Stimulated activated naive CD4-positive, alpha-beta T cell (primary cell): ENCODE measurements around the gene SLC25A13.
A peak's percentile ranks its signal among the peaks of the same experiment; 100 is the strongest.

Experiments
- DNase-seq, 6 experiments: peaks; one replicate each; lab custom pipeline; 2025; lab: John Stamatoyannopoulos, UW

SLC25A13 gene

GRCh38 chr7:96243241-96243640 is 78.7 kb downstream of the SLC25A13 start:
- DNase-seq, result no peak

DNA sequence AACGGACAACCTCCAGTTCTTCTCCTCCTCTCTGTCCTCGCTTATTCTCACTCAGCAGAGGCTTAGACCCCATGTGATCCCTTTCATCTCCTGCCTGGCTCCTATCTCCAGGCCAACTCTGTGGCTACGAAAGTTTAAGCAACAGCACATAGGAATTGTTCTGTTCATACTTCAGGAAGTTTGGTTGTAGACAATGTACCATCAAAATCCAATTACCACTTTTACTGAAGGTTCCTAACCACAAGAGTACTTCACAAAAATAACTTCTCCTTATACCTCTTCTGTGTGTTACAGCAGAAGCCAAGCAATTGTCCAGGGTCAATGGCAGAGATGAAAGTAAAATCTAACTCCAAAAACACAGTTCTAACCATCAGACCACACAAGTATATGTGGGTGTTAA is 80.0 kb downstream of the SLC25A13 start:
- DNase-seq, result no peak

GRCh38 chr7:96238976-96239766 is 82.7 kb downstream of the SLC25A13 start:
- DNase-seq, result no peak

GRCh38 chr7:96238474-96238873 is 83.4 kb downstream of the SLC25A13 start:
- no peak for DNase-seq

- DNase-seq, result no peak
Measured at GRCh38 chr7:96237040-96237439, 84.9 kb downstream of the SLC25A13 start.

DNA sequence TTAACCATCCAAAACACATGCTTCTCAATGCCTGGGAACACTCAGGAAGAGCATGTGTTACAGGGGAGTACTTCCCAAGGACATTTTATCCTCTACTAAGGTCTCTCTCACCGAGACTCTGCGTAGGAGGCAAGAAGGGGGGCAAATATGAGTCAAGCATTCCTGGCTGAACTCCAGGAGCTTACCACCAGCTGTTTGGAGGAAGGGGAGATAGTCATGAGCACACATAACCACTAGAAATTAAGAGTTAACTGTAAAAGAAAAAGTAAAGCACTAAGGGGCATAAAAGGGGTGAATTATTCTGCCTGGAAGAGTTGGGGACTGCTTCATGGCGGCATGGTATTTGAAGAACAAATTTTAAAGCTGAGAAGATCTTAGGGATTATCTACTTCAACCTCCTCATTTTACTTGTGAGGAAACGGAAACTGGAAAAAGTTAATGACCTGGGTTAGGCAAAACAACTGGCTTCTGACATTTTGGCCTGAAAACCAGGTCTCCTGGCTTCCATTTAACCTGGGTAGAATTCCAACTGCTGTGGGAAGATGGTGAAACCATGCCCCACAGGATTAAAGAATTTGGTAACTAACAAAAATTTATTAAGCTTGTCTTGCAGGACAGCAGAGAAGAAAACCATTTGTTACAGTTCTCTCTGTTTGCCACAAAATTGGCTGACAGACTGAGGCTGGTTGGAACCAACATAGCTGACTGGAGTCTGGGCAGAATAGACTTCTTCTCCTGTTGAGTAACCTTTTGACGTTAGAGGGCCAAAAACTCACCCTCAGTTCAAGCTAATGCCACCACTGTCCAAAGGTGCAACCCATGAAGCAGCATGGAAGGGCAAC is 85.5 kb downstream of the SLC25A13 start:
- DNase-seq, result no peak

- no peak for DNase-seq
Measured at GRCh38 chr7:96235281-96235680, 86.6 kb downstream of the SLC25A13 start.

GRCh38 chr7:96233528-96234154 is 88.3 kb downstream of the SLC25A13 start:
- no peak for DNase-seq

- no peak for DNase-seq
Measured at GRCh38 chr7:96233084-96233483, 88.8 kb downstream of the SLC25A13 start.

DNA sequence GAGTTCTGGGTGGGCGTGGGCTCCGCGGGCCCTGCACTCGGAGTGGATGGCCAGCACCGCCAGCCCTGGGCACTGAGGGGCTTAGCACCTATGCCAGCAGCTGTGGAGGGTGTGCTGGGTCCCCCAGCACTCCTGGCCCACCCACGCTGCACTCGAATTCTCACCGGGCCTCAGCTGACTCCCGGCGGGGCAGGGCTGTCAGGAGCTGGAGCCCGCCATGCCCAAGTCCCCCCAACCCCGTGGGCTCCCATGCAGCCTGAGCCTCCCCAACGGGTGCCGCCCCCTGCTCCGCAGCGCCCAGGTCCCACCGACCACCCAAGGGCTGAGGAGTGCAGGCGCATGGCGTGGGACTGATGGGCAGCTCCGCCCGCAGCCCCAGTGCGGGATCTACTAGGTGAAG is 93.1 kb downstream of the SLC25A13 start:
- no peak for DNase-seq

GRCh38 chr7:96225251-96225650 is 96.6 kb downstream of the SLC25A13 start:
- DNase-seq, result no peak

- peak in 2 of 6 experiments; percentile 3 to 9 for DNase-seq
Measured at GRCh38 chr7:96224685-96225084, 97.2 kb downstream of the SLC25A13 start.

DNA sequence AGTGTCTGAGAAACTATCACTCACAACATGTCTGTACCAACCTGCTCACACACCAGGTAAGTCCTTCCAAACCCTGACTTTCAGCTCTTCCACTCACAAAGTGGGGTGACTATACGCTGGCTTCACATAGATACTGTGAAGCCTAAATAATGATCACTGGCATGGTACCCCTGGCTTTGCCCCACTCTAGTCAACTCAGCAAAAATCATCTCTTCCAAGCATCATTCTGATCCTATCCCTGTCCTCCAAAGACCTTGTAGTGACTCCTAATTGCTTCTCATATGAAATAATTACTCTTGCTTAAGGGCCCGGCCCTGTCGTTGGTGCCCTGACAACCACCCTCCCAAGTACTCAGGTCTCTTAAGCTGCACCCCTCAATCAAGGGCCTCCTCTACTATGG is 97.8 kb downstream of the SLC25A13 start:
- DNase-seq, result no peak

- DNase-seq, result no peak
Measured at GRCh38 chr7:96221888-96222287, 100.0 kb downstream of the SLC25A13 start.

DNA sequence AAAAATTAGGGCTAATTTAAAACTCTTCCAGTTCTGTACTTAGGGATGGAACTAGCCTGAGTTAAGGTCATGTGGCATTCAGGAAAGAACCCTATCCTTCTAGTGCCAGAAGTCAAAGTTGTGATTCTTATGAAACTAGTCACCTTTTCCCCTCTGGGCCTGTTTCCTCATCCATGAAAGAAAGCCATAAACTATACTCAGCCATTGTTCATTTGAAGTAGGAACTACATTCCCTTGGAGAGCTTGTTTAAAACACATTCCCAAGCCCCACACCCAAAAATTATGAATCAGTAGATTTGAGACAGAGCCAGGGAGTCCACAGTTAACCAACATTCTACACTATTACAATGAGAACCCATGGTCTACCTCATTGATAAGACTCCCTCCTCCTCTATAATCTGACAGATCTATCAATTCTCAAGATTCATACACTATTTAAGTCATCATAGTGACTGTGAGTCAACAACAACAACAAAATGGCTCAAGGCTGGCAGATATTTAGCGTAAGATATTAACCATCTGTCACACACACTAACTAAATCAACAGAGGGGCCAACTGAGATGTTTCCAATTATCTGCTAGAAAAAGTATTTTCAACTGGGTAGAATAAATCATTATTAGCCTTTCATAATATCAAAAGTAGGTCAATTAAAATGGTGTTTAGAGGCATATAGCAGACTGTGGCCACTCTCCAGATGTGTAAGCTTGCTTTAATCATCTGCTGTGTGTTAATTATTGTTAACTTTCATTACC is 102.3 kb downstream of the SLC25A13 start:
- no peak for DNase-seq

GRCh38 chr7:96218664-96219243 is 103.1 kb downstream of the SLC25A13 start:
- DNase-seq, result no peak

- no peak for DNase-seq
Measured at GRCh38 chr7:96217147-96217546, 104.8 kb downstream of the SLC25A13 start.

DNA sequence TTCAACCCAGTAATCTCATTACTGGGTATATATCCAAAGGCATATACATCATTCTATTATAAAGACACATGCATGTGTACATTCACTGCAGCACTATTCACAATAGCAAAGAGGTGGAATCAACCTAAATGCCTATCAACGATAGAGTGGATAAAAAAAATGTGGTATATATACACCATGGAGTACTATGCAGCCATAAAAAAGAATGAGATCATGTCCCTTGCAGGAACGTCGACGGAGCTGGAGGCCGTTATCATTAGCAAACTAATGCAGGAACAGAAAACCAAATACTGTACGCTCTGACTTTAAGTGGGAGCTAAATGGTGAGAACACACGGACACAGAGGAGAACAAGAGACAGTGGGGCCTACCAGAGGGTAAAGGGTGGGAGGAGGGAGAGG is 105.5 kb downstream of the SLC25A13 start:
- DNase-seq, result no peak

DNA sequence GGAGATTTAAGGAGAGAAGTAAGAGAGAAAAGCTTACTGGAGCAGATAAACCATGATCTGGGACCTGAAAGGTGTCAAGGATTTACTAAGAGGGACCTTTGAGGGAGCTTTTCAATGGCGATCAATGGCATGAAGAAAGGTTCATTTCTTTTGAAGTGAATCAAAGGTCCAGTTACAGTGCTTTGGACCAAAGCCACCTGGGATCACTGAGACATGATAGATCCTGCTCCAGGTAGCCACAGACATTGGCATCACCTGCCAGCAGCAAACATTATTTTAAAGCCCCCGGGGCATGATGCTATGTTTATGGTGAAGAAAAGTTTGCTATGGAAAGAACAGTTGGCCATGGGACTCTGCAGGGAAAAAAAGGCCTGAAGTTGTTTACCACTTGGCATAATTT is 109.4 kb downstream of the SLC25A13 start:
- no peak for DNase-seq

DNA sequence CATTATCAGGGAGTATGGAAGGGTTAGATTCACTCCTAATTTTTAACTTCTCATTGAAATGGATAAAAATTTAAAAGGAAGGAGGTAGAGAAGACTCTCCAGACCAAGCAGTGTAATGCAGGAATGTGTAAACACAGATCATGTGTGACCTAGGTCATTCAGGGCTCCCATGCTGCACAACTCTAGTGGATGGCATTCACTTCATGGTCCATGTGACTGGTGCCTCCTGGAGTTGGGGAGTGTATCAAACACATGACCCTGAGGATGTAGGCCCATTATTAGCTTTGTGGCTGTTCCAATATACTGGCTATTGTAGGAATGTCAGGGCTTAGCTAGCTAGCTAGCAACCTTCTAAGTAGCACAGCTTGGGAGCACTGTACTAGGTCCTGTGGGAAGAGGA is 109.9 kb downstream of the SLC25A13 start:
- DNase-seq, result no peak

DNA sequence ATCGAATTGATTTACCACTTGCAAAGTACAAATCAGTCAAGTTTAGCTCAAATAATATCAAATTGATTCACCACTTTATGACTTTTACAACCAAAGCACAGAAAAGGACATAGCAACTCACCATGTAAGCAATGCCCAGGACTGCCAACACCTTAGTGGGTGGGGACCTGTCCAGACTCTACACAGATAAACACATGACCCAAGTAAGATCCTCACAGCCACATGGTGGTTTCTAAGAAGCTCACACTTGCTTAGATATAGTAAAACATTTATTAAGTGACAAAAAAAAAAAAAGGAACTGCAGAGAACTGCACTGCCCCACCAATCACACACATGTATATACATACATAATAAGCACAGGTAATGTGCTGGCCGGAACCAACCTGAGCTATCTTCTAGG is 116.2 kb downstream of the SLC25A13 start:
- no peak for DNase-seq

DNA sequence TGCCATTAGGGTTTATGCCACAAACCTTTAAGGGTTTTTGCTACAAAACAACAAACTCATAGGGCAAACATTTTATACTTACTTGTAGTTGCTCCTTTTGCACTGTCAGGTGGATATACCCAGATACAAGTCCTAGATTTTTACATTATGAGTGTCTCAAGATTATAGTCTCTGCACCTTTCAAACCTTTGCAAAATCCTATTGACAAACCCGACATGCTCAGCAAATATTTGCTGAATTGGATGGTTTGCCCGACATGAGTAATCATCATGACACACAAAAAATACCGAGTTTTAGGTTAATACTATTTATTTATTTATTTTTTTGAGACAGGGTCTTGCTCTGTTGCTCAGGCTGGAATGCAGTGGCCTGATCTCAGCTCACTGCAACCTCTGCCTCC is 117.3 kb downstream of the SLC25A13 start:
- DNase-seq, result no peak
